GM12878 (cell line): Measurements from ENCODE around the gene ECT2L. TPM values are rescaled to one million over a fixed set of nuclear protein-coding genes. Genes with fewer than 3 reads are reported as not detected.

Experiments used
- ATAC-seq: fragments of 200-7000 bp; cut with Tn5 transposase; 3 replicates; pipeline ENCODE4 v1.9.1; 2020; ENCODE audit warnings: mild to moderate bottlenecking, moderate library complexity
- BruUV-seq: library from RNA; stranded (reverse); fragments of 400-500 nt; replicated peaks from 2 replicates; lab custom pipeline; 2021; lab: Mats Ljungman, UMichigan
- CTCF ChIA-PET: fragments of 300-600 bp; sonication (Branson Sonifier 250); formaldehyde crosslinking; extraction: SDS; loops from one replicate; lab custom pipeline; 2021; ENCODE audit warnings: inconsistent platforms; lab: Yijun Ruan, JAX
- POLR2A ChIA-PET: fragments of 350-600 bp; formaldehyde crosslinking; extraction: SDS; loops from one replicate; lab custom pipeline; 2021; ENCODE audit warnings: inconsistent platforms; lab: Charles Lee
- RAD21 ChIA-PET: fragments of 300-600 bp; sonication (Branson Sonifier 250); formaldehyde crosslinking; loops from one replicate; lab custom pipeline; 2023; ENCODE audit warnings: antibody characterized with exemption; ENCODE audit not compliant: unreplicated experiment; lab: Charles Lee
- SMC1A ChIA-PET: fragments of 300-600 bp; sonication (Branson Sonifier 250); formaldehyde crosslinking; loops from one replicate; lab custom pipeline; 2023; ENCODE audit not compliant: unreplicated experiment, uncharacterized antibody; lab: Charles Lee
- DNase-seq: peaks from one replicate; pipeline ENCODE4 v3.0.0-alpha.2; 2011; ENCODE audit warnings: low read depth, low spot score
- FAIRE-seq: peaks from 3 replicates; lab custom pipeline; 2011; peaks lifted over from hg19 to GRCh38; lab: Jason Lieb, UNC
- H2AFZ ChIP-seq: 2 replicates; pipeline ENCODE4 v1.6.0; 2011; ENCODE audit warnings: low read depth, low read length, control low read depth; ENCODE audit not compliant: control insufficient read depth
- H3K27ac ChIP-seq: 2 replicates; pipeline ENCODE4 v1.5.1; 2011; ENCODE audit warnings: control low read depth; ENCODE audit not compliant: control insufficient read depth, insufficient read depth
- H3K27me3 ChIP-seq, 2 experiments: replicated peaks in 1 of 2; 2 replicates each; pipeline versions ENCODE4 v1.6.0 to v1.6.1; 2011; ENCODE audit warnings: low read length in 1 of 2; ENCODE audit not compliant: control insufficient read depth in 2 of 2, insufficient read depth in 2 of 2
- H3K36me3 ChIP-seq, 2 experiments: 2 replicates each; pipeline ENCODE4 v1.5.1; 2011; ENCODE audit warnings: low read length in 1 of 2; ENCODE audit not compliant: control insufficient read depth in 2 of 2, insufficient read depth in 2 of 2
- H3K4me1 ChIP-seq: 2 replicates; pipeline ENCODE4 v1.6.1; 2011; ENCODE audit warnings: mild to moderate bottlenecking, low read length, moderate library complexity, mixed read lengths; ENCODE audit not compliant: control insufficient read depth, insufficient read depth
- H3K4me2 ChIP-seq: 2 replicates; pipeline ENCODE4 v1.6.0; 2011; ENCODE audit warnings: control low read depth; ENCODE audit not compliant: control insufficient read depth, insufficient read depth
- H3K4me3 ChIP-seq: fragments of 200-600 bp; sonication (generic); 2 replicates; pipeline ENCODE4 v1.5.1; 2016
- H3K79me2 ChIP-seq: 2 replicates; pipeline ENCODE4 v1.6.0; 2011; ENCODE audit warnings: low read length; ENCODE audit not compliant: control insufficient read depth, insufficient read depth
- H3K9ac ChIP-seq: 2 replicates; pipeline ENCODE4 v1.8.0; 2011; ENCODE audit warnings: low read length, control low read depth, mixed read lengths; ENCODE audit not compliant: control insufficient read depth, insufficient read depth
- H3K9me3 ChIP-seq: replicated peaks from 3 replicates; pipeline ENCODE4 v1.5.1; 2011; ENCODE audit warnings: mild to moderate bottlenecking, low read length; ENCODE audit not compliant: control insufficient read depth, insufficient read depth
- H4K20me1 ChIP-seq: 2 replicates; pipeline ENCODE4 v1.6.0; 2011; ENCODE audit not compliant: control insufficient read depth, insufficient read depth
- ATF2 ChIP-seq: IDR thresholded peaks from 2 replicates; pipeline ENCODE4 v1.6.1; 2012; ENCODE audit warnings: low read length, inconsistent platforms
- CBX5 ChIP-seq: sonication (generic); IDR thresholded peaks from 2 replicates; pipeline ENCODE4 v1.6.1; 2016; ENCODE audit warnings: low read depth, moderate library complexity, mild to moderate bottlenecking, inconsistent platforms
- DPF2 ChIP-seq: fragments of 450-650 bp; IDR thresholded peaks from 2 replicates; pipeline ENCODE4 v1.6.1; 2017; ENCODE audit warnings: mild to moderate bottlenecking
- IKZF2 ChIP-seq, 2 experiments: fragments of 450-650 bp; IDR thresholded peaks; 2 replicates each; pipeline ENCODE4 v1.6.1; 2017; ENCODE audit warnings: mild to moderate bottlenecking in 2 of 2, moderate library complexity in 2 of 2
- KAT2A ChIP-seq: conservative IDR thresholded peaks from 2 replicates; pipeline ENCODE4 v1.6.1; 2011; ENCODE audit warnings: low read depth, low read length; ENCODE audit not compliant: control insufficient read depth
- MTA2 ChIP-seq: fragments of 450-650 bp; IDR thresholded peaks from 2 replicates; pipeline ENCODE4 v1.6.1; 2016; ENCODE audit warnings: low read depth, mild to moderate bottlenecking, moderate library complexity
- PAX5 ChIP-seq: IDR thresholded peaks from 2 replicates; pipeline ENCODE4 v1.6.1; 2011; ENCODE audit warnings: low read depth, low read length, borderline replicate concordance
- PML ChIP-seq: IDR thresholded peaks from 2 replicates; pipeline ENCODE4 v1.6.1; 2012; ENCODE audit warnings: low read length, inconsistent platforms
- SKIL ChIP-seq: fragments of 450-650 bp; IDR thresholded peaks from 2 replicates; pipeline ENCODE4 v1.6.1; 2017; ENCODE audit warnings: mild to moderate bottlenecking, low read depth, inconsistent platforms; ENCODE audit not compliant: poor library complexity, severe bottlenecking
- SUPT20H ChIP-seq: IDR thresholded peaks from 2 replicates; pipeline ENCODE4 v1.6.1; 2011; ENCODE audit warnings: low read depth, mild to moderate bottlenecking, low read length, moderate library complexity, borderline replicate concordance; ENCODE audit not compliant: control insufficient read depth
- TCF3 ChIP-seq: IDR thresholded peaks from 2 replicates; pipeline ENCODE4 v1.6.1; 2012; ENCODE audit warnings: low read depth, mild to moderate bottlenecking, low read length, borderline replicate concordance; ENCODE audit not compliant: insufficient read depth
- ZBTB40 ChIP-seq: fragments of 450-650 bp; IDR thresholded peaks from 2 replicates; pipeline ENCODE4 v1.6.1; 2016; ENCODE audit warnings: mild to moderate bottlenecking, moderate library complexity, borderline replicate concordance
- ZSCAN29 ChIP-seq: fragments of 450-650 bp; IDR thresholded peaks from 2 replicates; pipeline ENCODE4 v1.6.1; 2017; ENCODE audit warnings: mild to moderate bottlenecking, moderate library complexity
- ZZZ3 ChIP-seq: IDR thresholded peaks from 2 replicates; pipeline ENCODE4 v1.6.1; 2011; ENCODE audit warnings: low read depth; ENCODE audit not compliant: control insufficient read depth, insufficient read length
- WGBS: methylation state at CpG from one replicate; pipeline ENCODE4 v1.1.6; 2016; ENCODE audit warnings: low lambda C conversion rate; ENCODE audit not compliant: insufficient replicate concordance, insufficient coverage; ENCODE audit errors: missing lambda C conversion rate; 5-methylcytosine and 5-hydroxymethylcytosine counted together
- in situ Hi-C: fragments of 300-500 bp; cut with MboI; formaldehyde crosslinking; loops from 9 replicates; pipeline ENCODE4 v1.14.3; 2018; ENCODE audit warnings: mixed read lengths
- intact Hi-C: fragments of 100-400 bp; cut with micrococcal nuclease; formaldehyde crosslinking; loops from one replicate; pipeline ENCODE4 v1.14.2; 2022; ENCODE audit not compliant: unreplicated experiment
- polyA plus RNA-seq, 11 experiments: library from polyadenylated mRNA; depleted of rRNA in 4 of 11; unstranded in 6 of 11; stranded (reverse) in 5 of 11; fragments of >200 nt; fragmentation: Nextera tagmentation in 4 of 11; fragmentation: Illumina TruSeq in 1 of 11; extraction: Ambion mirVana in 4 of 11; extraction: Trizol in 1 of 11; gene quantifications; 1 replicate in 1 of 11; 2 replicates in 10 of 11; pipeline versions ENCODE4 v1.2.1 to v1.2.3, GENCODE V29; 2011 to 2016; ENCODE audit warnings: inconsistent platforms in 2 of 11, missing spikeins in 2 of 11, low read depth in 1 of 11
- total RNA-seq, 4 experiments: library from RNA; depleted of rRNA in 3 of 4; stranded (reverse); fragments of >200 nt in 3 of 4; fragmentation: Illumina TruSeq in 1 of 4; extraction: Trizol in 1 of 4; gene quantifications; 2 replicates each; pipeline versions ENCODE4 v1.2.1 to v1.2.3, GENCODE V29; 2013 to 2021

Gene ECT2L
- total and polyA plus RNA-seq, 10 of the 15 experiments (the other 5 are each of a cell fraction or from before 2014, with no cell fraction given): 0.05 to 0.09 TPM; not detected in 8

- CTCF ChIA-PET: interaction anchor here (0.8 kb wide), 1 partner anchor 13 kb away, joined by 3 read pairs; no protein-coding TSS in a partner anchor
- POLR2A ChIA-PET: no interaction called here
- no peak overlapping the region for H3K4me3 ChIP-seq
- SMC1A ChIA-PET: interaction anchor here (1.0 to 1.3 kb wide), 5 partner anchors 9 to 230 kb away, joined by 3 read pairs; no protein-coding TSS in a partner anchor
- intact Hi-C loops (no loop called here), in situ Hi-C loops (no loop called here)
- no peak overlapping the region for H3K4me2 ChIP-seq
- no peak overlapping the region for H3K9ac ChIP-seq
- WGBS: 97% methylated on average over 4 of the region's 7 CpGs
- ATAC-seq (no peak), FAIRE-seq (no peak), DNase-seq (no peak)
- H3K9me3 ChIP-seq: no peaks in the 10 kb centered on the region
- no peak overlapping the region for H3K27ac ChIP-seq
- no peaks in the 10 kb centered on the region for H3K79me2 ChIP-seq
- peaks cover 5 to 13% of the 10 kb centered on the region in 2 experiments; a peak in 3 of 4 replicates for H3K36me3 ChIP-seq
- no peaks in the 10 kb centered on the region for H3K4me1 ChIP-seq
- H3K27me3 ChIP-seq: no peaks in the 10 kb centered on the region
- BruUV-seq: no TSS peak
- H4K20me1 ChIP-seq: no peaks in the 10 kb centered on the region
- RAD21 ChIA-PET: no interaction called here
- no peak overlapping the region for H2AFZ ChIP-seq
- TF ChIP-seq IKZF2 (IDR thresholded peaks at IDR 0.05) (no peak), DPF2 (no peak), ATF2 (no peak), ZZZ3 (no peak), MTA2 (no peak), TCF3 (no peak), KAT2A (no peak), PAX5 (no peak), PML (no peak), ZBTB40 (no peak), SKIL (no peak), ZSCAN29 (no peak), SUPT20H (no peak), CBX5 (no peak)
Measured at GRCh38 chr6:138907167-138907566, 111.3 kb downstream of the ECT2L start.
